GM23338 (cell line): ENCODE data around the gene STAT1. TPM values are rescaled to one million over a fixed set of nuclear protein-coding genes. Genes with fewer than 3 reads are reported as not detected.

Experiments
- ATAC-seq: fragments of 200-7000 bp; cut with Tn5 transposase; 3 replicates; pipeline ENCODE4 v1.9.1; 2020
- DNase-seq: peaks from one replicate; pipeline ENCODE4 v3.0.0-alpha.2; 2015; ENCODE audit warnings: low spot score
- H2AFZ ChIP-seq: fragments of 200-600 bp; sonication (generic); 2 replicates; pipeline ENCODE4 v1.8.0; 2016; ENCODE audit warnings: antibody characterized with exemption, mild to moderate bottlenecking, moderate library complexity
- H3F3A ChIP-seq: fragments of 200-600 bp; sonication (generic); replicated peaks from 2 replicates; pipeline ENCODE4 v1.8.0; 2017; ENCODE audit warnings: antibody characterized with exemption, mixed run types, low read depth
- H3K27ac ChIP-seq: fragments of 200-600 bp; sonication (generic); 2 replicates; pipeline ENCODE4 v1.6.1; 2016; ENCODE audit warnings: low read depth
- H3K27me3 ChIP-seq: fragments of 200-600 bp; sonication (generic); 2 replicates; pipeline ENCODE4 v1.8.0; 2016; ENCODE audit warnings: mild to moderate bottlenecking, mixed run types, moderate library complexity; ENCODE audit not compliant: insufficient read depth
- H3K36me3 ChIP-seq: fragments of 200-600 bp; sonication (generic); 2 replicates; pipeline ENCODE4 v1.8.0; 2016; ENCODE audit warnings: mild to moderate bottlenecking; ENCODE audit not compliant: insufficient read depth
- H3K4me1 ChIP-seq: fragments of 200-600 bp; sonication (generic); 2 replicates; pipeline ENCODE4 v1.8.0; 2016; ENCODE audit warnings: mild to moderate bottlenecking, moderate library complexity; ENCODE audit not compliant: insufficient read depth
- H3K4me2 ChIP-seq: fragments of 200-600 bp; sonication (generic); 2 replicates; pipeline ENCODE4 v1.7.1; 2017; ENCODE audit warnings: mixed run types
- H3K4me3 ChIP-seq: fragments of 200-600 bp; sonication (generic); 2 replicates; pipeline ENCODE4 v1.6.1; 2016; ENCODE audit warnings: mixed run types
- H3K79me2 ChIP-seq: fragments of 200-600 bp; sonication (generic); replicated peaks from 2 replicates; pipeline ENCODE4 v1.8.0; 2017; ENCODE audit warnings: mild to moderate bottlenecking; ENCODE audit not compliant: insufficient read depth
- H3K9me2 ChIP-seq: fragments of 200-600 bp; sonication (generic); 2 replicates; pipeline ENCODE4 v1.8.0; 2017; ENCODE audit not compliant: insufficient read depth
- H4K20me1 ChIP-seq: fragments of 200-600 bp; sonication (generic); replicated peaks from 2 replicates; pipeline ENCODE4 v1.8.0; 2017; ENCODE audit warnings: mild to moderate bottlenecking; ENCODE audit not compliant: insufficient read depth
- H3K27ac Mint-ChIP-seq: 2 replicates; pipeline ENCODE4 v1.8.0; 2020; ENCODE audit warnings: inconsistent platforms, mild to moderate bottlenecking, moderate library complexity, mixed read lengths
- H3K27me3 Mint-ChIP-seq: 3 replicates; pipeline ENCODE4 v1.8.0; 2022; ENCODE audit warnings: low read depth, mild to moderate bottlenecking, moderate library complexity, mixed read lengths, inconsistent platforms; ENCODE audit not compliant: insufficient read depth, poor library complexity
- H3K36me3 Mint-ChIP-seq: 3 replicates; pipeline ENCODE4 v1.8.0; 2021; ENCODE audit warnings: low read depth, mild to moderate bottlenecking, inconsistent platforms, moderate library complexity, mixed read lengths
- H3K4me1 Mint-ChIP-seq: 3 replicates; pipeline ENCODE4 v1.8.0; 2020; ENCODE audit warnings: mild to moderate bottlenecking, inconsistent platforms, mixed read lengths
- H3K4me3 Mint-ChIP-seq: 3 replicates; pipeline ENCODE4 v1.8.0; 2021; ENCODE audit warnings: moderate library complexity, mild to moderate bottlenecking, inconsistent platforms, mixed read lengths
- H3K9me3 Mint-ChIP-seq: 3 replicates; pipeline ENCODE4 v1.8.0; 2020; ENCODE audit warnings: moderate library complexity, mild to moderate bottlenecking, inconsistent platforms, mixed read lengths
- CREB1 ChIP-seq: fragments of 250-450 bp; sonication (Bioruptor Pico); IDR thresholded peaks from 2 replicates; pipeline ENCODE4 v1.5.0; 2020; ENCODE audit warnings: low read depth, mild to moderate bottlenecking, moderate library complexity
- EZH2 ChIP-seq: fragments of 200-600 bp; sonication (generic); IDR thresholded peaks from one replicate; pipeline ENCODE4 v1.8.0; 2017; ENCODE audit warnings: antibody characterized with exemption, mild to moderate bottlenecking, low read depth; ENCODE audit not compliant: unreplicated experiment
- EZH2phosphoT487 ChIP-seq: fragments of 200-600 bp; sonication (generic); IDR thresholded peaks from one replicate; pipeline ENCODE4 v1.8.1; 2018; ENCODE audit warnings: antibody characterized with exemption; ENCODE audit not compliant: unreplicated experiment
- JUNB ChIP-seq: IDR thresholded peaks from one replicate; pipeline ENCODE4 v1.6.1; 2016; ENCODE audit warnings: antibody characterized with exemption; ENCODE audit not compliant: unreplicated experiment
- NANOG ChIP-seq: IDR thresholded peaks from 2 replicates; pipeline ENCODE4 v1.6.1; 2016; ENCODE audit warnings: antibody characterized with exemption, borderline replicate concordance
- POLR2AphosphoS5 ChIP-seq: IDR thresholded peaks from 2 replicates; pipeline ENCODE4 v1.6.1; 2016; ENCODE audit warnings: antibody characterized with exemption, low read depth
- STAT1 ChIP-seq: IDR thresholded peaks from one replicate; pipeline ENCODE4 v1.6.1; 2016; ENCODE audit warnings: antibody characterized with exemption; ENCODE audit not compliant: unreplicated experiment
- ZNF114 ChIP-seq: fragments of 250-450 bp; sonication (Bioruptor Pico); IDR thresholded peaks from 2 replicates; pipeline ENCODE4 v1.5.0; 2020; ENCODE audit warnings: mild to moderate bottlenecking, moderate library complexity
- ZNF331 ChIP-seq: fragments of 250-450 bp; sonication (Bioruptor Pico); IDR thresholded peaks from 2 replicates; pipeline ENCODE4 v1.5.0; 2020; ENCODE audit warnings: low read depth, mild to moderate bottlenecking, moderate library complexity
- polyA plus RNA-seq: library from polyadenylated mRNA; unstranded; fragments of >200 nt; fragmentation: Nextera tagmentation; extraction: Ambion mirVana; gene quantifications from 2 replicates; pipeline ENCODE4 v1.2.1, GENCODE V29; 2016
- total RNA-seq: library from RNA; depleted of rRNA; stranded (reverse); fragments of >200 nt; shearing (Covaris generic); gene quantifications from 2 replicates; pipeline ENCODE4 v1.2.3, GENCODE V29; 2014
- TF ChIP-seq, protein P1 (sequence below): IDR thresholded peaks from 2 replicates; pipeline ENCODE4 v1.6.1; 2016; ENCODE audit warnings: antibody characterized with exemption
- TF ChIP-seq, protein P2 (sequence below), 2 experiments: fragments of 200-600 bp in 1 of 2; sonication (generic) in 1 of 2; conservative IDR thresholded peaks; 2 replicates each; pipeline versions ENCODE4 v1.5.1 to v1.6.1; 2016 to 2017; ENCODE audit warnings: antibody characterized with exemption in 2 of 2, low read depth in 2 of 2, mild to moderate bottlenecking in 2 of 2, moderate library complexity in 1 of 2
- TF ChIP-seq, protein P3 (sequence below): fragments of 250-450 bp; sonication (Bioruptor Pico); IDR thresholded peaks from 2 replicates; pipeline ENCODE4 v1.5.0; 2020; ENCODE audit warnings: mild to moderate bottlenecking, moderate library complexity
- TF ChIP-seq, protein P4 (sequence below): IDR thresholded peaks from one replicate; pipeline ENCODE4 v1.6.1; 2018; ENCODE audit warnings: antibody characterized with exemption; ENCODE audit not compliant: unreplicated experiment

Gene STAT1
- total and polyA plus RNA-seq, 2 experiments from 2014 or later, result 15.1 to 47.4 TPM

DNA sequence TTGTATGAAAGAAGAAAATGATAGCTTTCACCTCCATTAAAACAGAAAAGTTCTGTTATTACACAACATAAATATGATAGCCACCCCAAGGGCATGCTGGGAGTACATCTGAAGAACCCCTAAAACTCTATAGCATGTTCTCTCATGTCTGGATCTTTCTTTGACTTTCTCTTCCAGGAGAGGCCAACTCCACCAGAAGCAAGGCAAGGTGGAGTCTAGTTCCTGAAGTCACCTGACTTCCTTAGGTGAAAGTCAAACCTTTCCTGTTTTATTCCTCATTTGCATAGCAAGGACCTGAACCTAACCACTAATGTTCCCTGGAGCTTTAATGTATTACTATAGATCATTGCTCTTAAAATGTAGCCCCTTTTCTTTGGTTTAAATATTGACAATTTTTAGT is 5.7 kb downstream of the STAT1 start:
- Histone ChIP-seq H2AFZ (no peak overlapping the region), H3K27me3 (no peaks in the 10 kb centered on the region), H3F3A (no peaks in the 10 kb centered on the region; the same call in 1 of the 2 replicates), H3K4me2 (no peak overlapping the region), H3K9me2 (no peaks in the 10 kb centered on the region), H3K36me3 (peaks cover 43% of the 10 kb centered on the region), H3K4me1 (peaks cover 9% of the 10 kb centered on the region), H3K27ac (no peak overlapping the region), H3K4me3 (no peak overlapping the region), H4K20me1 (no peaks in the 10 kb centered on the region; the same call in none of the 2 replicates), H3K79me2 (peaks cover 19% of the 10 kb centered on the region)
- Mint-ChIP-seq H3K4me1 (no peaks in the 10 kb centered on the region), H3K9me3 (no peaks in the 10 kb centered on the region; the same call in 2 of the 3 replicates), H3K36me3 (peaks cover 43% of the 10 kb centered on the region), H3K27me3 (no peaks in the 10 kb centered on the region), H3K27ac (no peak overlapping the region), H3K4me3 (no peak overlapping the region)
- TF ChIP-seq ZNF114 (CRISPR knock-in tag), result no peak
- no peak for TF ChIP-seq CREB1 (CRISPR knock-in tag)
- TF ChIP-seq NANOG, result no peak
- TF ChIP-seq, protein P1, sequence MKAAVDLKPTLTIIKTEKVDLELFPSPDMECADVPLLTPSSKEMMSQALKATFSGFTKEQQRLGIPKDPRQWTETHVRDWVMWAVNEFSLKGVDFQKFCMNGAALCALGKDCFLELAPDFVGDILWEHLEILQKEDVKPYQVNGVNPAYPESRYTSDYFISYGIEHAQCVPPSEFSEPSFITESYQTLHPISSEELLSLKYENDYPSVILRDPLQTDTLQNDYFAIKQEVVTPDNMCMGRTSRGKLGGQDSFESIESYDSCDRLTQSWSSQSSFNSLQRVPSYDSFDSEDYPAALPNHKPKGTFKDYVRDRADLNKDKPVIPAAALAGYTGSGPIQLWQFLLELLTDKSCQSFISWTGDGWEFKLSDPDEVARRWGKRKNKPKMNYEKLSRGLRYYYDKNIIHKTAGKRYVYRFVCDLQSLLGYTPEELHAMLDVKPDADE, result no peak
- no peak for TF ChIP-seq POLR2AphosphoS5
- TF ChIP-seq STAT1, result no peak
- no peak for TF ChIP-seq EZH2
- TF ChIP-seq, protein P2, sequence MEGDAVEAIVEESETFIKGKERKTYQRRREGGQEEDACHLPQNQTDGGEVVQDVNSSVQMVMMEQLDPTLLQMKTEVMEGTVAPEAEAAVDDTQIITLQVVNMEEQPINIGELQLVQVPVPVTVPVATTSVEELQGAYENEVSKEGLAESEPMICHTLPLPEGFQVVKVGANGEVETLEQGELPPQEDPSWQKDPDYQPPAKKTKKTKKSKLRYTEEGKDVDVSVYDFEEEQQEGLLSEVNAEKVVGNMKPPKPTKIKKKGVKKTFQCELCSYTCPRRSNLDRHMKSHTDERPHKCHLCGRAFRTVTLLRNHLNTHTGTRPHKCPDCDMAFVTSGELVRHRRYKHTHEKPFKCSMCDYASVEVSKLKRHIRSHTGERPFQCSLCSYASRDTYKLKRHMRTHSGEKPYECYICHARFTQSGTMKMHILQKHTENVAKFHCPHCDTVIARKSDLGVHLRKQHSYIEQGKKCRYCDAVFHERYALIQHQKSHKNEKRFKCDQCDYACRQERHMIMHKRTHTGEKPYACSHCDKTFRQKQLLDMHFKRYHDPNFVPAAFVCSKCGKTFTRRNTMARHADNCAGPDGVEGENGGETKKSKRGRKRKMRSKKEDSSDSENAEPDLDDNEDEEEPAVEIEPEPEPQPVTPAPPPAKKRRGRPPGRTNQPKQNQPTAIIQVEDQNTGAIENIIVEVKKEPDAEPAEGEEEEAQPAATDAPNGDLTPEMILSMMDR (conservative IDR thresholded peaks at IDR 0.05; ENCODE audit: low read depth in 2 of 2), result no peak
- TF ChIP-seq EZH2phosphoT487, result no peak
- TF ChIP-seq JUNB, result no peak
- no peak for TF ChIP-seq ZNF331 (CRISPR knock-in tag)
- TF ChIP-seq, protein P3, sequence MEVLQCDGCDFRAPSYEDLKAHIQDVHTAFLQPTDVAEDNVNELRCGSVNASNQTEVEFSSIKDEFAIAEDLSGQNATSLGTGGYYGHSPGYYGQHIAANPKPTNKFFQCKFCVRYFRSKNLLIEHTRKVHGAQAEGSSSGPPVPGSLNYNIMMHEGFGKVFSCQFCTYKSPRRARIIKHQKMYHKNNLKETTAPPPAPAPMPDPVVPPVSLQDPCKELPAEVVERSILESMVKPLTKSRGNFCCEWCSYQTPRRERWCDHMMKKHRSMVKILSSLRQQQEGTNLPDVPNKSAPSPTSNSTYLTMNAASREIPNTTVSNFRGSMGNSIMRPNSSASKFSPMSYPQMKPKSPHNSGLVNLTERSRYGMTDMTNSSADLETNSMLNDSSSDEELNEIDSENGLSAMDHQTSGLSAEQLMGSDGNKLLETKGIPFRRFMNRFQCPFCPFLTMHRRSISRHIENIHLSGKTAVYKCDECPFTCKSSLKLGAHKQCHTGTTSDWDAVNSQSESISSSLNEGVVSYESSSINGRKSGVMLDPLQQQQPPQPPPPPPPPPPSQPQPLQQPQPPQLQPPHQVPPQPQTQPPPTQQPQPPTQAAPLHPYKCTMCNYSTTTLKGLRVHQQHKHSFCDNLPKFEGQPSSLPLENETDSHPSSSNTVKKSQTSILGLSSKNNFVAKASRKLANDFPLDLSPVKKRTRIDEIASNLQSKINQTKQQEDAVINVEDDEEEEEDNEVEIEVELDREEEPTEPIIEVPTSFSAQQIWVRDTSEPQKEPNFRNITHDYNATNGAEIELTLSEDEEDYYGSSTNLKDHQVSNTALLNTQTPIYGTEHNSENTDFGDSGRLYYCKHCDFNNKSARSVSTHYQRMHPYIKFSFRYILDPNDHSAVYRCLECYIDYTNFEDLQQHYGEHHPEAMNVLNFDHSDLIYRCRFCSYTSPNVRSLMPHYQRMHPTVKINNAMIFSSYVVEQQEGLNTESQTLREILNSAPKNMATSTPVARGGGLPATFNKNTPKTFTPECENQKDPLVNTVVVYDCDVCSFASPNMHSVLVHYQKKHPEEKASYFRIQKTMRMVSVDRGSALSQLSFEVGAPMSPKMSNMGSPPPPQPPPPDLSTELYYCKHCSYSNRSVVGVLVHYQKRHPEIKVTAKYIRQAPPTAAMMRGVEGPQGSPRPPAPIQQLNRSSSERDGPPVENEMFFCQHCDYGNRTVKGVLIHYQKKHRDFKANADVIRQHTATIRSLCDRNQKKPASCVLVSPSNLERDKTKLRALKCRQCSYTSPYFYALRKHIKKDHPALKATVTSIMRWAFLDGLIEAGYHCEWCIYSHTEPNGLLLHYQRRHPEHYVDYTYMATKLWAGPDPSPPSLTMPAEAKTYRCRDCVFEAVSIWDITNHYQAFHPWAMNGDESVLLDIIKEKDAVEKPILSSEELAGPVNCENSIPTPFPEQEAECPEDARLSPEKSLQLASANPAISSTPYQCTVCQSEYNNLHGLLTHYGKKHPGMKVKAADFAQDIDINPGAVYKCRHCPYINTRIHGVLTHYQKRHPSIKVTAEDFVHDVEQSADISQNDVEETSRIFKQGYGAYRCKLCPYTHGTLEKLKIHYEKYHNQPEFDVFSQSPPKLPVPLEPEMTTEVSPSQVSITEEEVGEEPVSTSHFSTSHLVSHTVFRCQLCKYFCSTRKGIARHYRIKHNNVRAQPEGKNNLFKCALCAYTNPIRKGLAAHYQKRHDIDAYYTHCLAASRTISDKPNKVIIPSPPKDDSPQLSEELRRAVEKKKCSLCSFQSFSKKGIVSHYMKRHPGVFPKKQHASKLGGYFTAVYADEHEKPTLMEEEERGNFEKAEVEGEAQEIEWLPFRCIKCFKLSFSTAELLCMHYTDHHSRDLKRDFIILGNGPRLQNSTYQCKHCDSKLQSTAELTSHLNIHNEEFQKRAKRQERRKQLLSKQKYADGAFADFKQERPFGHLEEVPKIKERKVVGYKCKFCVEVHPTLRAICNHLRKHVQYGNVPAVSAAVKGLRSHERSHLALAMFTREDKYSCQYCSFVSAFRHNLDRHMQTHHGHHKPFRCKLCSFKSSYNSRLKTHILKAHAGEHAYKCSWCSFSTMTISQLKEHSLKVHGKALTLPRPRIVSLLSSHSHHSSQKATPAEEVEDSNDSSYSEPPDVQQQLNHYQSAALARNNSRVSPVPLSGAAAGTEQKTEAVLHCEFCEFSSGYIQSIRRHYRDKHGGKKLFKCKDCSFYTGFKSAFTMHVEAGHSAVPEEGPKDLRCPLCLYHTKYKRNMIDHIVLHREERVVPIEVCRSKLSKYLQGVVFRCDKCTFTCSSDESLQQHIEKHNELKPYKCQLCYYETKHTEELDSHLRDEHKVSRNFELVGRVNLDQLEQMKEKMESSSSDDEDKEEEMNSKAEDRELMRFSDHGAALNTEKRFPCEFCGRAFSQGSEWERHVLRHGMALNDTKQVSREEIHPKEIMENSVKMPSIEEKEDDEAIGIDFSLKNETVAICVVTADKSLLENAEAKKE (CRISPR knock-in tag), result no peak
- TF ChIP-seq, protein P4, sequence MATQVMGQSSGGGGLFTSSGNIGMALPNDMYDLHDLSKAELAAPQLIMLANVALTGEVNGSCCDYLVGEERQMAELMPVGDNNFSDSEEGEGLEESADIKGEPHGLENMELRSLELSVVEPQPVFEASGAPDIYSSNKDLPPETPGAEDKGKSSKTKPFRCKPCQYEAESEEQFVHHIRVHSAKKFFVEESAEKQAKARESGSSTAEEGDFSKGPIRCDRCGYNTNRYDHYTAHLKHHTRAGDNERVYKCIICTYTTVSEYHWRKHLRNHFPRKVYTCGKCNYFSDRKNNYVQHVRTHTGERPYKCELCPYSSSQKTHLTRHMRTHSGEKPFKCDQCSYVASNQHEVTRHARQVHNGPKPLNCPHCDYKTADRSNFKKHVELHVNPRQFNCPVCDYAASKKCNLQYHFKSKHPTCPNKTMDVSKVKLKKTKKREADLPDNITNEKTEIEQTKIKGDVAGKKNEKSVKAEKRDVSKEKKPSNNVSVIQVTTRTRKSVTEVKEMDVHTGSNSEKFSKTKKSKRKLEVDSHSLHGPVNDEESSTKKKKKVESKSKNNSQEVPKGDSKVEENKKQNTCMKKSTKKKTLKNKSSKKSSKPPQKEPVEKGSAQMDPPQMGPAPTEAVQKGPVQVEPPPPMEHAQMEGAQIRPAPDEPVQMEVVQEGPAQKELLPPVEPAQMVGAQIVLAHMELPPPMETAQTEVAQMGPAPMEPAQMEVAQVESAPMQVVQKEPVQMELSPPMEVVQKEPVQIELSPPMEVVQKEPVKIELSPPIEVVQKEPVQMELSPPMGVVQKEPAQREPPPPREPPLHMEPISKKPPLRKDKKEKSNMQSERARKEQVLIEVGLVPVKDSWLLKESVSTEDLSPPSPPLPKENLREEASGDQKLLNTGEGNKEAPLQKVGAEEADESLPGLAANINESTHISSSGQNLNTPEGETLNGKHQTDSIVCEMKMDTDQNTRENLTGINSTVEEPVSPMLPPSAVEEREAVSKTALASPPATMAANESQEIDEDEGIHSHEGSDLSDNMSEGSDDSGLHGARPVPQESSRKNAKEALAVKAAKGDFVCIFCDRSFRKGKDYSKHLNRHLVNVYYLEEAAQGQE, result no peak
- ATAC-seq (no peak), DNase-seq (no peak)
